T-cell (primary cell): ENCODE measurements around the gene TOMM40. TPM values are rescaled to one million over a fixed set of nuclear protein-coding genes. Genes with fewer than 3 reads are reported as not detected.
A peak's percentile ranks its signal among the peaks of the same experiment; 100 is the strongest.

ENCODE experiments used
- ATAC-seq, 4 experiments: fragments of 200-7000 bp in 3 of 4; fragments of 150-1000 bp in 1 of 4; cut with Tn5 transposase; replicated peaks in 1 of 4; 1 replicate in 3 of 4; 2 replicates in 1 of 4; pipeline ENCODE4 v1.10.0; 2021; ENCODE audit warnings: moderate library complexity in 3 of 4, mild to moderate bottlenecking in 2 of 4, moderate number of reproducible peaks in 1 of 4
- CTCF ChIA-PET, 2 donors: fragments of 300-600 bp; sonication (Branson Sonifier 250); formaldehyde crosslinking; loops; one replicate each; lab custom pipeline; 2022; ENCODE audit warnings: antibody characterized with exemption in 2 of 2; lab: Charles Lee
- POLR2A ChIA-PET, 2 donors: fragments of 300-600 bp; sonication (Branson Sonifier 250); formaldehyde crosslinking; loops; one replicate each; lab custom pipeline; 2022; ENCODE audit warnings: antibody characterized with exemption in 2 of 2; lab: Charles Lee
- DNase-seq, 35 experiments: peaks; one replicate each; pipeline versions ENCODE4 v3.0.0 to v3.0.0-alpha.2; 2013 to 2023
- H3K27ac ChIP-seq: one replicate; pipeline ENCODE4 v1.5.1; 2013; ENCODE audit warnings: low read length
- H3K27me3 ChIP-seq, 2 experiments: replicated peaks in 1 of 2; 1 replicate in 1 of 2; 2 replicates in 1 of 2; pipeline versions ENCODE4 v1.6.1 to v1.7.0; 2013; ENCODE audit warnings: low read length in 1 of 2, mixed read lengths in 1 of 2; ENCODE audit not compliant: control insufficient read depth in 2 of 2, insufficient read depth in 2 of 2; ENCODE audit errors: extremely low read depth in 1 of 2
- H3K36me3 ChIP-seq, 2 donors: 1 replicate in 1 of 2; 2 replicates in 1 of 2; pipeline versions ENCODE4 v1.6.1 to v1.7.0; 2013; ENCODE audit warnings: low read length in 1 of 2; ENCODE audit not compliant: control insufficient read depth in 2 of 2, insufficient read depth in 1 of 2; ENCODE audit errors: extremely low read depth in 1 of 2
- H3K4me1 ChIP-seq, 2 experiments: 1 replicate in 1 of 2; 2 replicates in 1 of 2; pipeline versions ENCODE4 v1.6.1 to v1.7.0; 2013; ENCODE audit warnings: low read length in 2 of 2, mixed read lengths in 1 of 2; ENCODE audit not compliant: insufficient read depth in 2 of 2, control insufficient read depth in 1 of 2; ENCODE audit errors: extremely low read depth in 1 of 2
- H3K4me3 ChIP-seq, 2 donors: 1 replicate in 1 of 2; 2 replicates in 1 of 2; pipeline versions ENCODE4 v1.5.1 to v1.7.0; 2013; ENCODE audit warnings: mild to moderate bottlenecking in 2 of 2, low read length in 1 of 2, moderate library complexity in 1 of 2; ENCODE audit not compliant: control insufficient read depth in 1 of 2; ENCODE audit errors: extremely low read depth in 1 of 2
- H3K9me3 ChIP-seq: 2 replicates; pipeline ENCODE4 v1.7.0; 2013
- H3K27ac Mint-ChIP-seq, 2 donors: one replicate each; pipeline ENCODE4 v1.8.0; 2020 to 2021; ENCODE audit warnings: mild to moderate bottlenecking in 2 of 2, mixed read lengths in 2 of 2
- H3K27me3 Mint-ChIP-seq, 2 donors: one replicate each; pipeline ENCODE4 v1.8.0; 2021 to 2022; ENCODE audit warnings: mixed read lengths in 2 of 2
- H3K36me3 Mint-ChIP-seq: one replicate; pipeline ENCODE4 v1.8.0; 2021; ENCODE audit warnings: mixed read lengths
- H3K4me1 Mint-ChIP-seq, 3 donors: one replicate each; pipeline ENCODE4 v1.8.0; 2020 to 2022; ENCODE audit warnings: mixed read lengths in 3 of 3, mild to moderate bottlenecking in 1 of 3
- H3K4me3 Mint-ChIP-seq, 3 donors: one replicate each; pipeline ENCODE4 v1.8.0; 2020 to 2022; ENCODE audit warnings: mild to moderate bottlenecking in 3 of 3, mixed read lengths in 3 of 3, moderate library complexity in 3 of 3
- H3K9me3 Mint-ChIP-seq, 3 donors: one replicate each; pipeline ENCODE4 v1.8.0; 2020 to 2022; ENCODE audit warnings: mixed read lengths in 3 of 3
- WGBS: methylation state at CpG from one replicate; pipeline ENCODE4 v1.1.5; 2013; ENCODE audit warnings: missing lambda C conversion rate; ENCODE audit not compliant: insufficient coverage; 5-methylcytosine and 5-hydroxymethylcytosine counted together
- total RNA-seq, 35 experiments: library from RNA in 6 of 35; stranded (reverse) in 6 of 35; fragments of 120-200 nt in 1 of 35; gene quantifications; one replicate each; pipeline versions ENCODE4 v1.2.1 to v1.2.4 and lab custom pipeline; 2013 to 2026

The TOMM40 gene
- total RNA-seq, 5 donors from 2014 or later (not counting 1 experiment from before 2014, with no cell fraction given) = 32.1 to 47.5 (median 41.5) TPM

DNA sequence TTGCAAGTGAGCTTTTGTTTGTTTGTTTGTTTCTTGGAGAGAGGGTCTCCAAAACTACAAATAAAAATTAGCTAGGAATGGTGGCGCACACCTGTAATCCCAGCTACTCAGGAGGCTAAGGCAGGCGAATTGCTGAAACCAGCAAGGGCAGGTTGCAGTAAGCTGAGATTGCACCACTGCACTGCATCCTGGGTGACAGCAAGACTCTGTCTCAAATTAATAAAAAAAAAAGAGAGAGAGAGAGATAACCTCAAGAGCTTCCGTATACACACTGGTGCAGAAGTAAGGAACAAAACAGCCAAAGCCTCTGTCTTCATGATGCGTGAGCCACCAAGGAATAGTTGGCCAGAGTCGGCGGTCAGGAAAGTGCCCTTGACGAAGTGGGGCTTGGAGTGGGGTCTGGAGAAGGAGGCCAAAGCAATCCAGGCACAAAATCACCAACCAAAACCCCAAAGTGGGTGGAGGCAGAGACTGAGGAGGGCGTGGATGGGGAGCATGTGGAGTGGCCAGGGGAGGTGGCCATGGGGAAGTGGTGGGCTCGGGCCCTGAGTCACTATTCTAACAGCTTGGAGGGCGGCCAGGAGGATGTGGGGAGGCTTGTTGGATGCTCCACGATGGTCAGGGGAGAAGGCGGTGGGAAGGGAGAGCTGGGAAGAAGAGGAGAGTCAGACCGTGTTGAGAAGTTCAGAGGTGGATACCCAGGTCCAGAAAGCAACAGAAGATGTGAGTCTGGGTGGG lies 21.2 kb upstream of the TOMM40 start:
- Histone ChIP-seq H3K27ac (no peak overlapping the region), H3K9me3 (no peaks in the 10 kb centered on the region), H3K4me3 (no peak overlapping the region), H3K36me3 (no peaks in the 10 kb centered on the region), H3K4me1 (no peaks in the 10 kb centered on the region), H3K27me3 (peaks cover 0 to 15% of the 10 kb centered on the region in 2 experiments)
- Mint-ChIP-seq H3K4me1 (no peaks in the 10 kb centered on the region), H3K27me3 (peaks cover 0 to 2% of the 10 kb centered on the region in 2 donors), H3K36me3 (no peaks in the 10 kb centered on the region), H3K27ac (no peak overlapping the region), H3K4me3 (no peak overlapping the region), H3K9me3 (no peaks in the 10 kb centered on the region)
- DNase-seq = no peak
- ChIA-PET CTCF (interaction anchor here (0.7 kb wide), 2 partner anchors 67 to 212 kb away, joined by 3 to 4 read pairs; no protein-coding TSS in a partner anchor), POLR2A (no interaction called here)
- ATAC-seq = no peak
- 28% methylated on average over 5 of the region's 13 CpGs for WGBS

GRCh38 chr19:44871809-44872208 lies 19.2 kb upstream of the TOMM40 start:
- ChIA-PET POLR2A (no interaction called here), CTCF (no interaction called here)
- Mint-ChIP-seq H3K36me3 (no peaks in the 10 kb centered on the region), H3K27me3 (peaks cover 0 to 2% of the 10 kb centered on the region in 2 donors), H3K4me3 (no peak overlapping the region), H3K4me1 (peaks cover 0 to 7% (median 2%) of the 10 kb centered on the region in 3 donors), H3K27ac (no peak overlapping the region), H3K9me3 (no peaks in the 10 kb centered on the region)
- H3K27me3 ChIP-seq = peaks cover 0 to 12% of the 10 kb centered on the region in 2 experiments
- H3K4me3 ChIP-seq = no peak overlapping the region
- DNase-seq (no peak), ATAC-seq (no peak)
- H3K27ac ChIP-seq = no peak overlapping the region
- WGBS = 84% methylated on average over 14 of the region's 14 CpGs
- H3K4me1 ChIP-seq = peaks cover 0 to 2% of the 10 kb centered on the region in 2 experiments
- no peaks in the 10 kb centered on the region for H3K36me3 ChIP-seq
- H3K9me3 ChIP-seq = no peaks in the 10 kb centered on the region

GRCh38 chr19:44872661-44873060 lies 18.4 kb upstream of the TOMM40 start:
- Mint-ChIP-seq H3K4me3 (no peak overlapping the region), H3K27ac (no peak overlapping the region), H3K9me3 (no peaks in the 10 kb centered on the region), H3K4me1 (peaks cover 0 to 13% (median 8%) of the 10 kb centered on the region in 3 donors), H3K27me3 (peaks cover 0 to 2% of the 10 kb centered on the region in 2 donors), H3K36me3 (no peaks in the 10 kb centered on the region)
- ChIA-PET CTCF (no interaction called here), POLR2A (no interaction called here)
- Histone ChIP-seq H3K9me3 (no peaks in the 10 kb centered on the region), H3K36me3 (no peaks in the 10 kb centered on the region), H3K27me3 (peaks cover 0 to 12% of the 10 kb centered on the region in 2 experiments), H3K27ac (no peak overlapping the region), H3K4me3 (no peak overlapping the region), H3K4me1 (peaks cover 0 to 9% of the 10 kb centered on the region in 2 experiments)
- WGBS = 62% methylated on average over 2 of the region's 4 CpGs
- ATAC-seq = no peak
- no peak for DNase-seq

DNA sequence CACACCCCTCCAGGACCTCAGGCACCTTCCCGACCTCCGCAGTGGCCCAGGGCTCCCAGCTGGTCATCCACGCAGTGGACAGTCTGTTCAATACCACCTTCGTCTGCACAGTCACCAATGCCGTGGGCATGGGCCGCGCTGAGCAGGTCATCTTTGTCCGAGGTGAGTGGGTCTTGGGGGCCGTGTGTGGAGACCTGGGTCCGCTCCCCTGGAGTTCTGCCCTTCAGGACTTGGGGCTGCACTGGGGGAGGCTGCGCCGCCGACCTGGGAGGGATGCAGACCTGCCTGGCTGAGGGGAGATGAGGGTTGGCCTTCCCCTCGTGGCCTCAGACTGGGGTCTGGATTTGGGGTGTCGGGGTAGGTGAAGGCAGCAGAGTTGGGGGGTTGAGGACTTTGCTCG lies 16.7 kb upstream of the TOMM40 start:
- ChIA-PET CTCF (no interaction called here), POLR2A (no interaction called here)
- Mint-ChIP-seq H3K36me3 (no peaks in the 10 kb centered on the region), H3K4me3 (no peak overlapping the region), H3K4me1 (peaks cover 0 to 13% (median 8%) of the 10 kb centered on the region in 3 donors), H3K27me3 (peaks cover 0 to 2% of the 10 kb centered on the region in 2 donors), H3K27ac (no peak overlapping the region), H3K9me3 (no peaks in the 10 kb centered on the region)
- Histone ChIP-seq H3K4me3 (no peak overlapping the region), H3K4me1 (peaks cover 0 to 9% of the 10 kb centered on the region in 2 experiments), H3K27me3 (peaks cover 0 to 21% of the 10 kb centered on the region in 2 experiments), H3K36me3 (no peaks in the 10 kb centered on the region), H3K27ac (no peak overlapping the region), H3K9me3 (no peaks in the 10 kb centered on the region)
- no peak for DNase-seq
- no peak for ATAC-seq
- 93% methylated on average over 14 of the region's 16 CpGs for WGBS

DNA sequence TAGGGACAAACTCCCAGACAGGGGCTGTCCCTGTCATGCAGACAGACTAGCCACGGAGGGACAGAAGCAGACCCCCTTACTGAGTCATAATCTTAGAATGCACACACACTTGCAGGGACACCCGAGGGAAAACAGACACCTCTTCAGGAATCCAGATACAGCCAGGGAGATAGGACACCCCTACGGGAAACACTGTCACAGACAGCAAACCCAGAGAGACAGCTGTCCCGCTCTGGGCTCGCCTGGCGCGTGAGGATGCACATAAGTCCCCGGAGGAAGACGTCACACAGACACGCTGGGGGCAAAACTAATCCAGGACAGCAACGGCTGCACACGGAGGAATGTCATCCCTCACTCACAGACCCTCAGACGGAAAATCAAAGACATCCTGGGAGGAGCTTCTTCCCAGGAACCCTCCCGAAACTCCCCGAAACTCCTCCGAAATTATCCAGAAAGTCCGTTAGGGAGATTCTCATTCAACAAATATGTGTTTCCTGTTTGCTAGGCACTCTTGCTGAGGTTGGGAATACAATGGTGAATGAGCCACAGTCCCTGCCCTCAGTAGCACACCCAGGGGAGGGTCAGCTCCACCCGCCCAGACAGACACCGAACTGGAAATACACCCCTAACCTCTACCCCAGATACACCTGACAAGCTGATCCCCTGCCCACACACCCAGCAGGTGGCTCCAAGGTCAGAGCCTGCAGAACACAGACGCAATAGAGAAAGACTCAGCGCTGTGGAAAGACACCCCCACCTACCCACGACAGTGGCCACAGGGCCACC lies 15.2 kb upstream of the TOMM40 start:
- no peaks in the 10 kb centered on the region for H3K9me3 Mint-ChIP-seq
- CTCF ChIA-PET = no interaction called here
- H3K27ac Mint-ChIP-seq = no peak overlapping the region

GRCh38 chr19:44876930-44877535 lies 14.0 kb upstream of the TOMM40 start:
- Mint-ChIP-seq H3K9me3 (no peaks in the 10 kb centered on the region), H3K36me3 (no peaks in the 10 kb centered on the region), H3K4me1 (peaks cover 0 to 13% (median 8%) of the 10 kb centered on the region in 3 donors), H3K27me3 (peaks cover 3 to 8% of the 10 kb centered on the region in 2 donors), H3K27ac (peak overlapping the region in 1 of 2 donors; percentile 66), H3K4me3 (no peak overlapping the region)
- ChIA-PET CTCF (no interaction called here), POLR2A (no interaction called here)
- Histone ChIP-seq H3K9me3 (no peaks in the 10 kb centered on the region), H3K4me3 (no peak overlapping the region), H3K4me1 (peaks cover 0 to 9% of the 10 kb centered on the region in 2 experiments), H3K27ac (no peak overlapping the region), H3K27me3 (peaks cover 0 to 35% of the 10 kb centered on the region in 2 experiments), H3K36me3 (no peaks in the 10 kb centered on the region)
- DNase-seq (peak in 3 of 35 experiments; percentile 5 to 29 (median 10)), ATAC-seq (peak in 2 of 4 experiments; percentile 38 to 46)
- WGBS = no CpG with 5 or more reads among the region's 5 CpGs

More for the DNA sequence above, 15.2 kb upstream of the TOMM40 start:
- POLR2A ChIA-PET = no interaction called here
- ATAC-seq (no peak), DNase-seq (no peak)
- peaks cover 0 to 6% of the 10 kb centered on the region in 2 donors for H3K27me3 Mint-ChIP-seq
- Histone ChIP-seq H3K4me3 (no peak overlapping the region), H3K9me3 (no peaks in the 10 kb centered on the region), H3K36me3 (no peaks in the 10 kb centered on the region), H3K4me1 (peaks cover 0 to 9% of the 10 kb centered on the region in 2 experiments), H3K27me3 (peaks cover 0 to 30% of the 10 kb centered on the region in 2 experiments), H3K27ac (no peak overlapping the region)
- 84% methylated on average over 12 of the region's 22 CpGs for WGBS
- H3K36me3 Mint-ChIP-seq = no peaks in the 10 kb centered on the region
- peaks cover 0 to 13% (median 8%) of the 10 kb centered on the region in 3 donors for H3K4me1 Mint-ChIP-seq
- H3K4me3 Mint-ChIP-seq = no peak overlapping the region
